Raji (cell line): ENCODE data around the gene AQP10.

Experiments used
- POLR2A ChIP-seq: IDR thresholded peaks from 2 replicates; pipeline ENCODE4 v1.6.1; 2011; ENCODE audit warnings: low read depth, low read length, control low read depth; ENCODE audit not compliant: insufficient read depth

Gene AQP10

DNA sequence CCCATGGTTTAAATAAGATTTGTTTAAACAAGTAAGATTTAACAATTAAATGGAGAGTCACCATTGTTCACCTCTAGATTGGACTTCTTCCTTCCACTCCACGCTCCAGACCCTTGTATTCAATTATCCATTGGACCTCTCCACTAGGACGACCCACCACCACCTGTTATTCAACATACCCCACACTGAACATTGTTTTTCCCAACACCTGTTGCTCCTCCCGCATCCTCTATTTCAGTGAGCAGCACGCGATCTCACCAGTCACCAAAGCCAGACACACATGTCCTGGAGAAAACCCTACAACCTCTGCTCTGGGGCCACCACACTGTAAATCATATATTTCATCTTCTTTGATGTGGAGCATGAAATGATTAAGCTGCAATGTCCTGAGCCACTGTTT is 33.1 kb downstream of the AQP10 start:
- no peak for TF ChIP-seq POLR2A

DNA sequence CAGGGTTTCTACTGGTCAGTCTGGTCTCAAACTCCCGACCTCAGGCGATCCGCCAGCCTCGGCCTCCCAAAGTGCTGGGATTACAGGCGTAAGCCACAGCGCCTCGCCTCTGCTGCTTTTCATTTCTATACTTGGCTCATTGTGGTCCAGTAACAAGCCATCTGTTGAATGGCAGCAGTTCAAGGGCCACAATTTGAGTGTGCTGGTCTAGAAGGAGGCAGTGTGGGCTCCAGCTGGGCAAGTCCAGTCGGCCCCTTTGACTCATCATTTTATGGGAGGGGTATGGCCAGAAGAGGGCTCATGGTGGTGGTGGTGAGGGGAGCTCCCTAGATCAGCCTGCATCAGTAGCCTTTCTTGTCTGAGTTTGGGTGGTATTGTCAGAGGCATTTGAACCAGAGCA is 37.6 kb downstream of the AQP10 start:
- no peak for TF ChIP-seq POLR2A

DNA sequence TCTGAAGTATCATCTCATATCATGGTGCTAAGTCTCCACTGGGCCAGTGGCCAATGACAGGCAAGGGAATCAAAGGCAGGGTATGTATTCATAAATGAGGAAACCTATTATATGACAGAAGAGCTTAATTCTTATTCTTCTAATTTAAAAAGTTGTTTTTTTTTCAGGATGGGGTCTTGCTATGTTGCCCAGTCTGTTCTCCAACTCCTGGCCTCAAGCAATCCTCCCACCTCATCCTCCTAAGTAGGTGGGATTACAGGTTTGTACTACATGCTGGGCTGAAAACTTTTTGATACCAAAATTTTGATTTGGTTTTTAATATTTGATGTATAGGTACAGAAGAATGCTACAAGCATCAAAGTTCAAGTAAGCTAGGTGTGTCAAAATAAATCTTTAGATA is 39.4 kb downstream of the AQP10 start:
- no peak for TF ChIP-seq POLR2A

DNA sequence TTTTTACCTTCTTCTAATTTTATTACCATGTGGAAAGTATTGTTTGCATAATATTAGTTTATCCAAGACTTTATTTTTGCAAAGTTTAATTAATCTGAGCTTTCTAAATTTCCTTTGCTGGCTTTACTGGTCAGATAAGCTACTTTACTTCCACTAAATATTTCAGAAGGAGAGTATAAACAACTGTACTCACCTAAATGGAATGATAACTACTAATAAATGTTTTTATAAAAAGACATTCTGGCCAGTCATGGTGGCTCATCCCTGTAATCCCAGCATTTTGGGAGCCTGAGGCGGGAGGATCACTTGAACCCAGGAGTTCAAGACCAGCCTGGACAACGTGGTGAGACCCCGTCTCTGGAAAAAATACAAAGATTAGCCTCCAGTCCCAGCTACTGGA is 40.5 kb downstream of the AQP10 start:
- TF ChIP-seq POLR2A, result no peak

DNA sequence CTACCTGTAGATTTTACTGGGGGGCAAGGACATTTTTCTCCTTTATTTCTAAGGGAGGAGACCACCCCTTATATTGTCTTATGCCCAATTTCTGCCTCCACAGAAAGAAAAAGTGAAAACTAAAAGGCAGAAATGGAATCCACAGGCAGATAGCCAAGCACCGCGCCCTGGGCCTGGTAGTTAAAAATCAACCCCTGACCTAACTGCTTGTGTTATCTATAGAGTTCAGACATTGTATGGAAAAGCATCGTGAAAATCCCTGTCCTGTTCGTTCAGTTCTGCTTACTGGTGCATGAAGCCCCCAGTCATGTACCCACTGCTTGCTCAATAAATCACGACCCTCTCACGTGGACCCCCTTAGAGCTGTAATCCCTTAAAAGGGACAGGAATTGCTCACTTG is 50.5 kb downstream of the AQP10 start:
- no peak for TF ChIP-seq POLR2A
